ENCODE data around the gene TRIM75. TPM values are rescaled to one million over a fixed set of nuclear protein-coding genes. Genes with fewer than 3 reads are reported as not detected.

Gene TRIM75
- total RNA-seq, 1 experiment from 2014 or later, result not detected

DNA sequence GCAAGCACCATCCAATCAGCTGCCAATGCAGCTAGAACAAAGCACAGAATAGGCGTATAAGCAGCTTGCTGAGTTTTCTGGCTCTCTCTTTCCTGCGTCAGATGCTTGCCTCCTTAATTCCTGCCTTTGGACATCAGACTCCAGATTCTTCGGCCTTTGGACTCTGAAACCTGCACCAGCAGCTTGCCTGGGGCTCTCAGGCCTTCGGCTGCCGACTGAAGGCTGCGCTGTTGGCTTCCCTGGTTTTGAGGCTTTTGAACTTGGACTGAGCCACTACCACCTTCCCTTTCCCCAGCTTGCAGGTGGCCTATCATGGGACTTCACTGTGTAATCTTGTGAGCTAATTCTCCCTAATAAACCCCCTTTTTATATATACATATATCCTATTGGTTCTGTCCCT lies 52.9 kb downstream of the TRIM75 start:
- TF ChIP-seq CTCF (conservative IDR thresholded peaks at IDR 0.05), result no peak
- no peak for TF ChIP-seq EZH2 (IDR thresholded peaks at IDR 0.05; ENCODE audit: low read depth)
- ChIA-PET CTCF (interaction anchor here (0.6 kb wide), 1 partner anchor 367 kb away, joined by 3 read pairs; no protein-coding TSS in a partner anchor), POLR2A (ENCODE audit: unreplicated experiment) (no interaction called here)
- Histone ChIP-seq H2AFZ (no peak overlapping the region), H3K4me2 (no peak overlapping the region), H4K20me1 (ENCODE audit: insufficient read depth) (no peaks in the 10 kb centered on the region), H3K27ac (no peak overlapping the region), H3K79me2 (ENCODE audit: low read depth) (peaks cover 5% of the 10 kb centered on the region), H3K9me2 (ENCODE audit: insufficient read depth) (no peaks in the 10 kb centered on the region), H3F3A (ENCODE audit: insufficient read depth, low read depth) (no peaks in the 10 kb centered on the region), H3K4me3 (no peak overlapping the region), H3K4me1 (replicated peaks; ENCODE audit: insufficient read depth) (no peaks in the 10 kb centered on the region), H3K27me3 (ENCODE audit: insufficient read depth, low read depth) (no peaks in the 10 kb centered on the region), H3K9me3 (ENCODE audit: insufficient read depth, low read depth) (no peaks in the 10 kb centered on the region), H3K36me3 (ENCODE audit: low read depth) (no peaks in the 10 kb centered on the region)
- intact Hi-C loops (cut with micrococcal nuclease; ENCODE audit: unreplicated experiment), result no loop called here
- no peak for DNase-seq
- BruUV-seq (replicated peaks), result no TSS peak

Other genes with a start within 250 kb of the TRIM75 start
- not detected in 2 replicates for gene APELA, start 176.7 kb upstream of the TRIM75 start, total RNA-seq (2021)
- gene TRIM61, start 76.2 kb upstream of the TRIM75 start, total RNA-seq (2021), result 0.61 and 0.70 TPM in 2 replicates
- not detected in 2 replicates for gene TRIM60, start 21.9 kb upstream of the TRIM75 start, total RNA-seq (2021)
- gene TMEM192, start 59.0 kb downstream of the TRIM75 start, total RNA-seq (2021), result 11.5 and 16.8 TPM in 2 replicates
- 26.4 and 27.2 TPM in 2 replicates for gene KLHL2, start 153.7 kb downstream of the TRIM75 start, total RNA-seq (2021)